Fibroblast of skin of left biceps (primary cell): ENCODE results near the gene SULT1C3.

Source experiments
- DNase-seq, 2 experiments: peaks; one replicate each; pipeline ENCODE4 v3.0.0-alpha.2; 2013; ENCODE audit warnings: low read depth in 2 of 2

SULT1C3 gene

GRCh38 chr2:108304975-108305374, 65.2 kb downstream of the SULT1C3 start:
- no peak for DNase-seq

- DNase-seq, result no peak
These were observed 66.1 kb downstream of the SULT1C3 start for GRCh38 chr2:108305901-108306300.

DNA sequence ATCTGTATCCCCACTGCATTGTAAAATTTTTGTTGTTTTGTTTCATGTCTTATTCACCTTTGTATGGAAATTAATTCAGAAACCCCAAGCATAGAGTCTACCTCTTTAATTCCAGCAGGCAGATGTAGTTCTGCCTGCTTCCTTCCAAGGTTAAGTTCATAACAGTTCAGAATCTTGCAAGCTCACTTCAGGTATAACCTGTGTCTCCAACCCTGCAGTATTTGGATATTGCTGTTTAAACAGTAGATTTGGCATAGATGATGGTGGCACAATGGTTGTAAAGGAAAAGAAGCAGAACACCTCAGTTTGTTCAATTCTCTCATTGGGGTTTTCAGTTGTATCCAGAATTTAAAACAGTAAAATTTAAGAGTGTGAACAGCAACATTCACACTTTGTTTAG, 70.1 kb downstream of the SULT1C3 start:
- no peak for DNase-seq
